Measurements from ENCODE around the gene SORCS2. TPM values are rescaled to one million over a fixed set of nuclear protein-coding genes. Genes with fewer than 3 reads are reported as not detected.
A peak's percentile ranks its signal among the peaks of the same experiment; 100 is the strongest.

SORCS2 gene
- polyA plus RNA-seq, 1 donor from 2014 or later = 1.0 TPM

DNA sequence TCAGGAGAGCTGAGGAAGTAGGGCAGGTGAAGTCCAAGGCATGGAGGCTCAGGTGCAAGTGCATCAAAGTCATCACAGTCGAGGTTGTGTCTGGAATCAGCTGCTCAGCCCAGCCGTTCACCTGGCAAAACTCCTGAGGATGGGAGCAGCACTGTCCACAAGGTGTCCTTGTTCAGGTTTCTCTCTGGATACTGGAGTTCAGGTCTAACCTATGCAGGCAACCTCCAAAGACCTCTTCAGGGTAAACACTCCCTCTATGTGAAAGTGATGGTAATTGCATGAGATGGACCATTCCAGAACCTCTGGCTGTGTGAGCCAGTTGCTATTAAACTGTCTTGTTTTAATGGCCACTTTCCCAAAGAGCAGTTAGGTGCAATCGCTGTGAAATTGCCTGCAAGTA, 362.6 kb downstream of the SORCS2 start:
- Histone ChIP-seq H3K4me2 (ENCODE audit: low read length) (no peak overlapping the region), H3K36me3 (ENCODE audit: insufficient read depth, low read length) (no peaks in the 10 kb centered on the region), H3K4me3 (ENCODE audit: low read length) (no peak overlapping the region), H3K79me2 (replicated peaks; ENCODE audit: insufficient read depth, low read length) (no peaks in the 10 kb centered on the region), H3K27ac (ENCODE audit: low read length) (no peak overlapping the region), H3F3A (ENCODE audit: insufficient read depth, low read length, poor library complexity, severe bottlenecking) (no peaks in the 10 kb centered on the region), H4K20me1 (ENCODE audit: insufficient read depth) (no peaks in the 10 kb centered on the region), H3K9me2 (ENCODE audit: insufficient read depth, low read length) (no peaks in the 10 kb centered on the region), H3K9me3 (ENCODE audit: low read length) (peaks cover 8% of the 10 kb centered on the region), H3K9ac (ENCODE audit: low read length) (no peak overlapping the region), H3K27me3 (ENCODE audit: insufficient read depth, low read depth, low read length) (no peaks in the 10 kb centered on the region), H2AFZ (ENCODE audit: low read depth, low read length) (no peak overlapping the region)
- TF ChIP-seq SMC3 (conservative IDR thresholded peaks at IDR 0.05; ENCODE audit: poor library complexity) (peak; percentile 45), POLR2AphosphoS5 (IDR thresholded peaks at IDR 0.05) (peak; percentile 15), EP300 (conservative IDR thresholded peaks at IDR 0.05; ENCODE audit: poor library complexity, severe bottlenecking) (no peak), RAD21 (conservative IDR thresholded peaks at IDR 0.05) (peak; percentile 54)
- TF ChIP-seq, protein P1, sequence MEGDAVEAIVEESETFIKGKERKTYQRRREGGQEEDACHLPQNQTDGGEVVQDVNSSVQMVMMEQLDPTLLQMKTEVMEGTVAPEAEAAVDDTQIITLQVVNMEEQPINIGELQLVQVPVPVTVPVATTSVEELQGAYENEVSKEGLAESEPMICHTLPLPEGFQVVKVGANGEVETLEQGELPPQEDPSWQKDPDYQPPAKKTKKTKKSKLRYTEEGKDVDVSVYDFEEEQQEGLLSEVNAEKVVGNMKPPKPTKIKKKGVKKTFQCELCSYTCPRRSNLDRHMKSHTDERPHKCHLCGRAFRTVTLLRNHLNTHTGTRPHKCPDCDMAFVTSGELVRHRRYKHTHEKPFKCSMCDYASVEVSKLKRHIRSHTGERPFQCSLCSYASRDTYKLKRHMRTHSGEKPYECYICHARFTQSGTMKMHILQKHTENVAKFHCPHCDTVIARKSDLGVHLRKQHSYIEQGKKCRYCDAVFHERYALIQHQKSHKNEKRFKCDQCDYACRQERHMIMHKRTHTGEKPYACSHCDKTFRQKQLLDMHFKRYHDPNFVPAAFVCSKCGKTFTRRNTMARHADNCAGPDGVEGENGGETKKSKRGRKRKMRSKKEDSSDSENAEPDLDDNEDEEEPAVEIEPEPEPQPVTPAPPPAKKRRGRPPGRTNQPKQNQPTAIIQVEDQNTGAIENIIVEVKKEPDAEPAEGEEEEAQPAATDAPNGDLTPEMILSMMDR (IDR thresholded peaks at IDR 0.05; ENCODE audit: poor library complexity, severe bottlenecking) = peak; percentile 55

DNA sequence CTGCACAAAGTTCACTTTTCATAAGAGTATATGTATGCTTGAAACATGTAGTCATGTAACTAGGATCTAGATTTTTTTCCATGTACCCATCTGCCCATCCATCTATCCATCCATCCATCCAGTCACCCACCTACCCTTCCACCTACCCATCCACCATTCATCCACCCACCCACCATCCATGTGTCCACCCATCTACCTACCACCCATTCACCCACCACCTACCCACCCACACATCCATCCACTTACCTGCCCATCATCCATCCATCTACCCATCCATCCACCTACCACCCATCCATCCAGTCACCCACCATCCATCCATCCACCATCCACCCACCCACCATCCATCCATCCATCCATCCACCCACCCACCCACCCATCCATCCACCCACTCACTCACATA, 364.2 kb downstream of the SORCS2 start:
- no peaks in the 10 kb centered on the region for H3K27me3 ChIP-seq (ENCODE audit: insufficient read depth, low read depth, low read length)
- no peaks in the 10 kb centered on the region for H3K9me2 ChIP-seq (ENCODE audit: insufficient read depth, low read length)
- H3K4me2 ChIP-seq (ENCODE audit: low read length) = no peak overlapping the region
- no peaks in the 10 kb centered on the region for H3F3A ChIP-seq (ENCODE audit: insufficient read depth, low read length, poor library complexity, severe bottlenecking)
- TF ChIP-seq SMC3 (conservative IDR thresholded peaks at IDR 0.05; ENCODE audit: poor library complexity) = no peak
- TF ChIP-seq, protein P1 (IDR thresholded peaks at IDR 0.05; ENCODE audit: poor library complexity, severe bottlenecking) = no peak
- no peak for TF ChIP-seq RAD21 (conservative IDR thresholded peaks at IDR 0.05)
- no peak for TF ChIP-seq TAF1 (IDR thresholded peaks at IDR 0.05; ENCODE audit: low read depth)
- TF ChIP-seq POLR2AphosphoS5 (IDR thresholded peaks at IDR 0.05) = no peak
- no peak for TF ChIP-seq MXI1 (conservative IDR thresholded peaks at IDR 0.05; ENCODE audit: poor library complexity, severe bottlenecking)
- no peak for TF ChIP-seq EZH2 (IDR thresholded peaks at IDR 0.05; ENCODE audit: borderline replicate concordance, insufficient read depth, low read length, poor library complexity, severe bottlenecking)
- TF ChIP-seq EP300 (conservative IDR thresholded peaks at IDR 0.05; ENCODE audit: poor library complexity, severe bottlenecking) = no peak
- no peaks in the 10 kb centered on the region for H4K20me1 ChIP-seq (ENCODE audit: insufficient read depth)
- no peak overlapping the region for H3K9ac ChIP-seq (ENCODE audit: low read length)
- H2AFZ ChIP-seq (ENCODE audit: low read depth, low read length) = no peak overlapping the region
- no peaks in the 10 kb centered on the region for H3K79me2 ChIP-seq (replicated peaks; ENCODE audit: insufficient read depth, low read length)
- H3K27ac ChIP-seq (ENCODE audit: low read length) = no peak overlapping the region
- peaks cover 8% of the 10 kb centered on the region for H3K9me3 ChIP-seq (ENCODE audit: low read length)
- H3K4me3 ChIP-seq (ENCODE audit: low read length) = no peak overlapping the region
- H3K36me3 ChIP-seq (ENCODE audit: insufficient read depth, low read length) = no peaks in the 10 kb centered on the region

DNA sequence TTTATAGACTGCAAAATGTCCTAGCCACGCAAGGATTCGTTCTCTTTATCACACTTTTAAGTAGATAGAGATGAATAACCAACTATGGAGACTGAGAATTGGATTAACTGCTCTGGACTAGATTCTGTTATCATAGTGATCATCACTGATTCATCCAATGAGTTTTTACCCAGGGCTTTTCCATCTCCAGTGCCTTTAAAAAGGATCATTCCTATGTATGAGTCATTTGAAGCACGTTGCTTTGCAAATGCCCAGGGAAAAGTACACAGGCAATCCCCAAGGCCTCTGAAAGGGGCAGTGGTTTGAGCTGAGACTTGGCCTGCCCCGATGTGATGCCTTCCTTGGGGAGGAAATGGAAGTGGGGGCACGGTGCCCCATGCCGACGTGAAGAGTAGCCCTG, 365.1 kb downstream of the SORCS2 start:
- Histone ChIP-seq H3K27ac (ENCODE audit: low read length) (no peak overlapping the region), H3K9me2 (ENCODE audit: insufficient read depth, low read length) (no peaks in the 10 kb centered on the region), H3K9ac (ENCODE audit: low read length) (no peak overlapping the region), H3K36me3 (ENCODE audit: insufficient read depth, low read length) (no peaks in the 10 kb centered on the region), H3K79me2 (replicated peaks; ENCODE audit: insufficient read depth, low read length) (no peaks in the 10 kb centered on the region), H4K20me1 (ENCODE audit: insufficient read depth) (no peaks in the 10 kb centered on the region), H3F3A (ENCODE audit: insufficient read depth, low read length, poor library complexity, severe bottlenecking) (no peaks in the 10 kb centered on the region), H3K4me3 (ENCODE audit: low read length) (no peak overlapping the region), H2AFZ (ENCODE audit: low read depth, low read length) (no peak overlapping the region), H3K9me3 (ENCODE audit: low read length) (peaks cover 2% of the 10 kb centered on the region), H3K27me3 (ENCODE audit: insufficient read depth, low read depth, low read length) (no peaks in the 10 kb centered on the region), H3K4me2 (ENCODE audit: low read length) (no peak overlapping the region)
- no peak for TF ChIP-seq EZH2 (IDR thresholded peaks at IDR 0.05; ENCODE audit: borderline replicate concordance, insufficient read depth, low read length, poor library complexity, severe bottlenecking)
- no peak for TF ChIP-seq MXI1 (conservative IDR thresholded peaks at IDR 0.05; ENCODE audit: poor library complexity, severe bottlenecking)
- TF ChIP-seq SMC3 (conservative IDR thresholded peaks at IDR 0.05; ENCODE audit: poor library complexity) = no peak
- TF ChIP-seq RAD21 (conservative IDR thresholded peaks at IDR 0.05) = no peak
- TF ChIP-seq, protein P2, sequence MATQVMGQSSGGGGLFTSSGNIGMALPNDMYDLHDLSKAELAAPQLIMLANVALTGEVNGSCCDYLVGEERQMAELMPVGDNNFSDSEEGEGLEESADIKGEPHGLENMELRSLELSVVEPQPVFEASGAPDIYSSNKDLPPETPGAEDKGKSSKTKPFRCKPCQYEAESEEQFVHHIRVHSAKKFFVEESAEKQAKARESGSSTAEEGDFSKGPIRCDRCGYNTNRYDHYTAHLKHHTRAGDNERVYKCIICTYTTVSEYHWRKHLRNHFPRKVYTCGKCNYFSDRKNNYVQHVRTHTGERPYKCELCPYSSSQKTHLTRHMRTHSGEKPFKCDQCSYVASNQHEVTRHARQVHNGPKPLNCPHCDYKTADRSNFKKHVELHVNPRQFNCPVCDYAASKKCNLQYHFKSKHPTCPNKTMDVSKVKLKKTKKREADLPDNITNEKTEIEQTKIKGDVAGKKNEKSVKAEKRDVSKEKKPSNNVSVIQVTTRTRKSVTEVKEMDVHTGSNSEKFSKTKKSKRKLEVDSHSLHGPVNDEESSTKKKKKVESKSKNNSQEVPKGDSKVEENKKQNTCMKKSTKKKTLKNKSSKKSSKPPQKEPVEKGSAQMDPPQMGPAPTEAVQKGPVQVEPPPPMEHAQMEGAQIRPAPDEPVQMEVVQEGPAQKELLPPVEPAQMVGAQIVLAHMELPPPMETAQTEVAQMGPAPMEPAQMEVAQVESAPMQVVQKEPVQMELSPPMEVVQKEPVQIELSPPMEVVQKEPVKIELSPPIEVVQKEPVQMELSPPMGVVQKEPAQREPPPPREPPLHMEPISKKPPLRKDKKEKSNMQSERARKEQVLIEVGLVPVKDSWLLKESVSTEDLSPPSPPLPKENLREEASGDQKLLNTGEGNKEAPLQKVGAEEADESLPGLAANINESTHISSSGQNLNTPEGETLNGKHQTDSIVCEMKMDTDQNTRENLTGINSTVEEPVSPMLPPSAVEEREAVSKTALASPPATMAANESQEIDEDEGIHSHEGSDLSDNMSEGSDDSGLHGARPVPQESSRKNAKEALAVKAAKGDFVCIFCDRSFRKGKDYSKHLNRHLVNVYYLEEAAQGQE (IDR thresholded peaks at IDR 0.05; ENCODE audit: borderline replicate concordance) = no peak
- TF ChIP-seq EP300 (conservative IDR thresholded peaks at IDR 0.05; ENCODE audit: poor library complexity, severe bottlenecking) = no peak
- TF ChIP-seq POLR2AphosphoS5 (IDR thresholded peaks at IDR 0.05) = no peak
- TF ChIP-seq, protein P1 (IDR thresholded peaks at IDR 0.05; ENCODE audit: poor library complexity, severe bottlenecking) = no peak
- no peak for TF ChIP-seq TAF1 (IDR thresholded peaks at IDR 0.05; ENCODE audit: low read depth)

Data from neural cell (in vitro differentiated cells).